CD4-positive, alpha-beta memory T cell (primary cell): ENCODE measurements around the gene BBS2. TPM values are rescaled to one million over a fixed set of nuclear protein-coding genes. Genes with fewer than 3 reads are reported as not detected.
A peak's percentile ranks its signal among the peaks of the same experiment; 100 is the strongest.
"Not testable (repeated sequence)": the region's sequence is repeated elsewhere in the genome, so short reads cannot be mapped to it uniquely, and the experiment has no call there.

Experiments
- CTCF ChIA-PET: fragments of 350-600 bp; sonication (Branson Sonifier 250); formaldehyde crosslinking; loops from one replicate; lab custom pipeline; 2021; ENCODE audit warnings: inconsistent platforms; ENCODE audit not compliant: partially characterized antibody; lab: Charles Lee
- POLR2A ChIA-PET: fragments of 350-600 bp; sonication (Branson Sonifier 250); formaldehyde crosslinking; loops from one replicate; lab custom pipeline; 2021; ENCODE audit not compliant: partially characterized antibody; lab: Charles Lee
- DNase-seq, 5 donors: peaks; one replicate each; pipeline versions ENCODE4 v3.0.0 to v3.0.0-alpha.2; 2020 to 2022; ENCODE audit warnings: mixed read lengths in 1 of 5
- H3K27ac ChIP-seq: one replicate; pipeline ENCODE4 v1.7.0; 2013; ENCODE audit warnings: low read depth, low read length
- H3K27me3 ChIP-seq: 2 replicates; pipeline ENCODE4 v1.7.0; 2013; ENCODE audit warnings: mild to moderate bottlenecking, low read length, moderate library complexity; ENCODE audit not compliant: insufficient read depth
- H3K36me3 ChIP-seq: 2 replicates; pipeline ENCODE4 v1.7.0; 2013; ENCODE audit warnings: mild to moderate bottlenecking, low read length, moderate library complexity; ENCODE audit not compliant: insufficient read depth
- H3K4me1 ChIP-seq: 2 replicates; pipeline ENCODE4 v1.7.0; 2013; ENCODE audit warnings: mild to moderate bottlenecking, low read length, moderate library complexity; ENCODE audit not compliant: insufficient read depth
- H3K4me3 ChIP-seq, 2 donors: one replicate each; pipeline ENCODE4 v1.7.0; 2013; ENCODE audit warnings: low read length in 2 of 2, mild to moderate bottlenecking in 1 of 2
- H3K9me3 ChIP-seq, 2 donors: one replicate each; pipeline ENCODE4 v1.7.0; 2013; ENCODE audit warnings: low read length in 2 of 2, control low read depth in 1 of 2; ENCODE audit not compliant: control insufficient read depth in 1 of 2
- H3K27ac Mint-ChIP-seq, 7 donors: one replicate each; pipeline ENCODE4 v1.8.0; 2020 to 2021; ENCODE audit warnings: mixed read lengths in 7 of 7, mild to moderate bottlenecking in 6 of 7, inconsistent platforms in 3 of 7, moderate library complexity in 3 of 7
- H3K27me3 Mint-ChIP-seq, 2 donors: one replicate each; pipeline ENCODE4 v1.8.0; 2020 to 2021; ENCODE audit warnings: mixed read lengths in 2 of 2
- H3K36me3 Mint-ChIP-seq, 2 donors: one replicate each; pipeline ENCODE4 v1.8.0; 2020 to 2021; ENCODE audit warnings: mixed read lengths in 2 of 2, inconsistent platforms in 1 of 2, mild to moderate bottlenecking in 1 of 2
- H3K4me1 Mint-ChIP-seq, 4 donors: one replicate each; pipeline ENCODE4 v1.8.0; 2020 to 2021; ENCODE audit warnings: mixed read lengths in 4 of 4, mild to moderate bottlenecking in 1 of 4
- H3K4me3 Mint-ChIP-seq, 8 donors: one replicate each; pipeline ENCODE4 v1.8.0; 2020 to 2021; ENCODE audit warnings: mixed read lengths in 8 of 8, mild to moderate bottlenecking in 7 of 8, moderate library complexity in 6 of 8, inconsistent platforms in 3 of 8
- H3K9me3 Mint-ChIP-seq, 8 donors: one replicate each; pipeline ENCODE4 v1.8.0; 2020 to 2021; ENCODE audit warnings: mixed read lengths in 8 of 8, mild to moderate bottlenecking in 5 of 8, inconsistent platforms in 3 of 8, moderate library complexity in 1 of 8
- intact Hi-C: fragments of 100-400 bp; cut with micrococcal nuclease; formaldehyde crosslinking; loops from one replicate; pipeline ENCODE4 v1.15.1; 2023
- polyA plus RNA-seq, 2 donors: library from polyadenylated mRNA; unstranded; fragments of 300-500 nt; fragmentation: Illumina TruSeq; gene quantifications; one replicate each; pipeline ENCODE4 v1.2.3, GENCODE V29; 2021
- total RNA-seq, 2 experiments: library from RNA; stranded (reverse); gene quantifications; one replicate each; pipeline ENCODE4 v1.2.3, GENCODE V29; 2021

Gene BBS2
- total and polyA plus RNA-seq, 4 experiments from 2014 or later, result 36.6 to 96.0 (median 67.5) TPM

DNA sequence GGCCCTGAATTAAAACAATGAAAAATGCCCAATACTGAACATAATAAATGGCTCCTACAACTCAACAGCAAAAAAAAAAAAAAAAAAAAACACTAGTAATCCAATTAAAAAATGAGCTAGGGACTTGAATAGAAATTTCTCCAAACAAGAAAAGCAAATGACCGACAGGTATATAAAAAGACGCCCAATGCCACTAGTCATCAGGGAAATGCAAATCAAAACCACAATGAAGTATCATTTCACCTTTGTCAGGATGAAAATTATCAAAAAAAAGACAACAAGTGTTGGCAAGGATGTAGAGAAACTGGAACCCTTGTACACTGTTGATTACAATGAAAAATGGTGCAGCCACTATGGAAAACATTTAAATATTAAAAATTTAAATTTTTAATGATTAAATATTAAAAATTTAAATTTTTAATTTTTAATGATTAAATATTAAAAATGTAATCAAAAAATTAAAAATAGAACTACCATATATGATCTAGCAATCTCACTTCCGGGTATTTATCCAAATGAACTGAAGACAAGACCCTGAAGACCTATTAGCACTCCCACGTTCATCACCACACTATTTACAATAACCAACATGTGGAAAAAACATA is 28.1 kb downstream of the BBS2 start:
- Mint-ChIP-seq H3K27me3 (no peaks in the 10 kb centered on the region), H3K9me3 (no peaks in the 10 kb centered on the region), H3K36me3 (peaks cover 44% of the 10 kb centered on the region in 2 donors), H3K27ac (no peak overlapping the region), H3K4me1 (peaks cover 0 to 3% (median 0%) of the 10 kb centered on the region in 4 donors), H3K4me3 (no peak overlapping the region)
- Histone ChIP-seq H3K4me3 (no peak overlapping the region), H3K27me3 (no peaks in the 10 kb centered on the region), H3K4me1 (no peaks in the 10 kb centered on the region), H3K36me3 (peaks cover 5% of the 10 kb centered on the region), H3K9me3 (no peaks in the 10 kb centered on the region), H3K27ac (no peak overlapping the region)
- POLR2A ChIA-PET, result interaction anchor here (0.7 kb wide), 1 partner anchor 18 kb away, joined by 3 read pairs; no protein-coding TSS in a partner anchor
- intact Hi-C loops, result no loop called here
- DNase-seq, result no peak
- CTCF ChIA-PET, result interaction anchor here (0.6 kb wide), 1 partner anchor 1085 kb away, joined by 3 read pairs; no protein-coding TSS in a partner anchor

GRCh38 chr16:56488868-56489267 is 31.0 kb downstream of the BBS2 start:
- H3K4me1 Mint-ChIP-seq, H3K27ac ChIP-seq, H3K4me3 Mint-ChIP-seq, H3K27me3 ChIP-seq, H3K9me3 Mint-ChIP-seq, H3K9me3 ChIP-seq, H3K4me3 ChIP-seq, DNase-seq, POLR2A ChIA-PET, CTCF ChIA-PET, H3K27me3 Mint-ChIP-seq, H3K27ac Mint-ChIP-seq, intact Hi-C loops, H3K4me1 ChIP-seq: not testable (repeated sequence)
- peaks cover 12% of the 10 kb centered on the region for H3K36me3 ChIP-seq
- H3K36me3 Mint-ChIP-seq, result peaks cover 32 to 43% of the 10 kb centered on the region in 2 donors

GRCh38 chr16:56488035-56488434 is 31.8 kb downstream of the BBS2 start:
- Mint-ChIP-seq H3K4me1 (peaks cover 0 to 5% (median 0%) of the 10 kb centered on the region in 4 donors), H3K9me3 (no peaks in the 10 kb centered on the region), H3K4me3 (no peak overlapping the region), H3K36me3 (peaks cover 25 to 42% of the 10 kb centered on the region in 2 donors), H3K27me3 (no peaks in the 10 kb centered on the region), H3K27ac (no peak overlapping the region)
- intact Hi-C loops, result no loop called here
- ChIA-PET CTCF (no interaction called here), POLR2A (no interaction called here)
- Histone ChIP-seq H3K4me1 (no peaks in the 10 kb centered on the region), H3K4me3 (no peak overlapping the region), H3K9me3 (no peaks in the 10 kb centered on the region), H3K27ac (no peak overlapping the region), H3K27me3 (no peaks in the 10 kb centered on the region), H3K36me3 (peaks cover 16% of the 10 kb centered on the region)
- no peak for DNase-seq

DNA sequence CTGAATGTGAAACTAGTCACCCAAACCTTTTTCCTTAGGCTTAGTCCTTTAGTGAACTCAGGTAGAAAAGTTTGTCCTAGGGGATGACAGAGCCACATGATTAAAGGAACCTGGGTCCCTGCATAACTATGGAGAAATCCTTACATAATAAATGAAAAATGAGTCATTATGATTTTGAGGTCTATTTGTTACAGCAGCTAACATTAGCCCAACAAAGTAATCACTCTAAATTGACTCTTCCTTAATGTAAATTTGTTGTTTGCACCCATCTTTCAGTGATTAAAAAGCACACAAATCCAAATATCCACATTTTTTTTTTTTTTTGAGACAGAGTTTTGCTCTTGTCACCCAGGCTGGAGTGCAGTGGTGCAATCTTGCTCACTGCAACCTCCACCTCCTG is 36.4 kb downstream of the BBS2 start:
- Histone ChIP-seq H3K9me3 (no peaks in the 10 kb centered on the region), H3K27ac (no peak overlapping the region), H3K4me3 (no peak overlapping the region), H3K27me3 (no peaks in the 10 kb centered on the region), H3K36me3 (peaks cover 32% of the 10 kb centered on the region), H3K4me1 (no peaks in the 10 kb centered on the region)
- CTCF ChIA-PET, result no interaction called here
- POLR2A ChIA-PET, result no interaction called here
- no peak for DNase-seq
- H3K27ac Mint-ChIP-seq, result no peak overlapping the region
- no peaks in the 10 kb centered on the region for H3K9me3 Mint-ChIP-seq
- no peaks in the 10 kb centered on the region for H3K27me3 Mint-ChIP-seq
- no peak overlapping the region for H3K4me3 Mint-ChIP-seq
- H3K4me1 Mint-ChIP-seq, result peaks cover 0 to 5% (median 2%) of the 10 kb centered on the region in 4 donors
- intact Hi-C loops, result no loop called here
- peaks cover 28 to 61% of the 10 kb centered on the region in 2 donors for H3K36me3 Mint-ChIP-seq

DNA sequence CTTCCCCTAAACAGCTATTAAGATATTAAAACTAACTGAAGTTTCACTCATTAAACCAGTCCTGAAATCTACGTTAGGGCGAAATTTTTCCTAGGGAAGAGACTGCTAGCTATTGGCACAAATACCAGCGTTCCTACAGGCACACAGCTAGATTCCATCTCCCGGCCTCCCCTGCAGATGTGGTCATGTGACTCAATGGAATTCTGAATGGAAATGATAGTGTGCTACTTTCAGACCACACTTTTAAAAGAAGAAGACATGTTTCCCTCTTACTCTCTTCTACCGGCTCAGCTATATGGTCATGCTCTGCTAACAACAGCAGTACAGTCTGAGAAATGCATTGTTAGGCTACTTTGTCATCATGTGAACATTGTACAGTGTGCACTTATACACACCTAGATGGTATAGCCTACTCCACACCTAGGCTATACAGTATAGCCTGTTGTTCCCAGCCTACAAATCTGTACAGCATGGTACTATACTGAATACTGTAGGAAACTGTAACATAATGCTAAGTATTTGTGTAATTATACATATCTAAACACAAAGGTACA is 37.1 kb downstream of the BBS2 start:
- H3K9me3 Mint-ChIP-seq, result no peaks in the 10 kb centered on the region
- H3K36me3 Mint-ChIP-seq, result peaks cover 24 to 59% of the 10 kb centered on the region in 2 donors
- no peak for DNase-seq
- peaks cover 33% of the 10 kb centered on the region for H3K36me3 ChIP-seq
- no peaks in the 10 kb centered on the region for H3K4me1 ChIP-seq
- H3K4me1 Mint-ChIP-seq, result peaks cover 0 to 4% (median under 1%) of the 10 kb centered on the region in 4 donors
- no peak overlapping the region for H3K27ac Mint-ChIP-seq
- no peaks in the 10 kb centered on the region for H3K9me3 ChIP-seq
- H3K4me3 ChIP-seq, result no peak overlapping the region
- H3K27me3 ChIP-seq, result no peaks in the 10 kb centered on the region
- H3K27me3 Mint-ChIP-seq, result no peaks in the 10 kb centered on the region
- intact Hi-C loops, result no loop called here
- no peak overlapping the region for H3K4me3 Mint-ChIP-seq
- POLR2A ChIA-PET, result no interaction called here
- CTCF ChIA-PET, result no interaction called here
- H3K27ac ChIP-seq, result no peak overlapping the region

DNA sequence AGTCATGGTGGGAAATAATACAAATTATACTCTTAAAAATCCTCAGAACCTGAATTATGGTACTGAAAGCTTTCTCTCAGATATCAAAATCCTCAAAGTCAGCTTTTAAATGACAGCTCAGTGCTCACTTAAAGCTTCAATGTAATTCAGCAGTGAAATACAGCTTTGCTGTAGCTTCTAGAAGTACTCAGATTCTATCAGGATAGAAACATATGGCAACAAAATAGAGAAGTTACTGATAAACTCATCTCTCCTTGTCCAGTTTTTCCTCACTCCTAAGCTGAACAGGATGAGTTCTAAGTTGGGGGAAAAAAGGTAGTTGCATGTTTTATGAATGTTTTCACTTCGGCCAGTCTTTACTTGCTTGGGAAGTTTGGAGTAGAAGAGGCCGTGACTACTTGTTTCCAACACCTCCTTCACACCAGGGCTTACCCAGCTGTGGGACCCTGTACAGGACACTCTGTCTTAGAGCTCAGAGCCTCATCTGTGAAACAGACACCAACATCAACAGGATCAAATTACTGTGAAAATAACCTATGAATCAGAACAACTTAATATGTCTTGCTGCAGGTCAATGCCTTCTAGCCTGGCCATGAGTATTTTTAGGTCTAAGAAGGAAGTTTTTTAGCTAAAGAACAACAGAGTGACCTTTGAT is 38.2 kb downstream of the BBS2 start:
- no peaks in the 10 kb centered on the region for H3K27me3 Mint-ChIP-seq
- peaks cover 0 to 11% (median 3%) of the 10 kb centered on the region in 4 donors for H3K4me1 Mint-ChIP-seq
- no peaks in the 10 kb centered on the region for H3K9me3 Mint-ChIP-seq
- peak overlapping the region in 2 of 7 donors; percentile 5 to 10 for H3K27ac Mint-ChIP-seq
- no peaks in the 10 kb centered on the region for H3K9me3 ChIP-seq
- peaks cover 28 to 68% of the 10 kb centered on the region in 2 donors for H3K36me3 Mint-ChIP-seq
- CTCF ChIA-PET, result no interaction called here
- H3K27me3 ChIP-seq, result no peaks in the 10 kb centered on the region
- H3K4me3 Mint-ChIP-seq, result no peak overlapping the region
- no peak overlapping the region for H3K27ac ChIP-seq
- H3K4me3 ChIP-seq, result no peak overlapping the region
- H3K36me3 ChIP-seq, result peaks cover 38% of the 10 kb centered on the region
- intact Hi-C loops, result no loop called here
- POLR2A ChIA-PET, result no interaction called here
- no peaks in the 10 kb centered on the region for H3K4me1 ChIP-seq
- DNase-seq, result no peak

GRCh38 chr16:56480776-56481467 is 38.9 kb downstream of the BBS2 start:
- H3K27ac Mint-ChIP-seq, result peak overlapping the region in 3 of 7 donors; percentile 28 to 51 (median 48)

More at GRCh38 chr16:56480776-56481467, 38.9 kb downstream of the BBS2 start:
- Histone ChIP-seq H3K27me3 (no peaks in the 10 kb centered on the region), H3K36me3 (peaks cover 43% of the 10 kb centered on the region), H3K4me1 (no peaks in the 10 kb centered on the region), H3K27ac (no peak overlapping the region), H3K9me3 (no peaks in the 10 kb centered on the region), H3K4me3 (no peak overlapping the region)
- Mint-ChIP-seq H3K36me3 (peaks cover 26 to 73% of the 10 kb centered on the region in 2 donors), H3K27me3 (no peaks in the 10 kb centered on the region), H3K9me3 (no peaks in the 10 kb centered on the region), H3K4me1 (peaks cover 0 to 11% (median 2%) of the 10 kb centered on the region in 4 donors), H3K4me3 (no peak overlapping the region)
- CTCF ChIA-PET, result no interaction called here
- intact Hi-C loops, result no loop called here
- DNase-seq, result no peak
- POLR2A ChIA-PET, result no interaction called here
